GM10266 (cell line): ENCODE results near the gene IL32.

ENCODE experiments used
- DNase-seq: peaks from one replicate; pipeline ENCODE4 v3.0.0; 2012; ENCODE audit errors: extremely low spot score
- TF ChIP-seq, protein P1 (sequence below): IDR thresholded peaks from 2 replicates; pipeline ENCODE4 v1.5.1; 2012; ENCODE audit warnings: mild to moderate bottlenecking, low read depth; ENCODE audit not compliant: control insufficient read depth, insufficient read depth; ENCODE audit errors: missing control alignments

Gene IL32

GRCh38 chr16:3113765-3114479, 48.5 kb downstream of the IL32 start:
- no peak for DNase-seq
- TF ChIP-seq, protein P1, sequence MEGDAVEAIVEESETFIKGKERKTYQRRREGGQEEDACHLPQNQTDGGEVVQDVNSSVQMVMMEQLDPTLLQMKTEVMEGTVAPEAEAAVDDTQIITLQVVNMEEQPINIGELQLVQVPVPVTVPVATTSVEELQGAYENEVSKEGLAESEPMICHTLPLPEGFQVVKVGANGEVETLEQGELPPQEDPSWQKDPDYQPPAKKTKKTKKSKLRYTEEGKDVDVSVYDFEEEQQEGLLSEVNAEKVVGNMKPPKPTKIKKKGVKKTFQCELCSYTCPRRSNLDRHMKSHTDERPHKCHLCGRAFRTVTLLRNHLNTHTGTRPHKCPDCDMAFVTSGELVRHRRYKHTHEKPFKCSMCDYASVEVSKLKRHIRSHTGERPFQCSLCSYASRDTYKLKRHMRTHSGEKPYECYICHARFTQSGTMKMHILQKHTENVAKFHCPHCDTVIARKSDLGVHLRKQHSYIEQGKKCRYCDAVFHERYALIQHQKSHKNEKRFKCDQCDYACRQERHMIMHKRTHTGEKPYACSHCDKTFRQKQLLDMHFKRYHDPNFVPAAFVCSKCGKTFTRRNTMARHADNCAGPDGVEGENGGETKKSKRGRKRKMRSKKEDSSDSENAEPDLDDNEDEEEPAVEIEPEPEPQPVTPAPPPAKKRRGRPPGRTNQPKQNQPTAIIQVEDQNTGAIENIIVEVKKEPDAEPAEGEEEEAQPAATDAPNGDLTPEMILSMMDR, result no peak

GRCh38 chr16:3115003-3115402, 49.6 kb downstream of the IL32 start:
- TF ChIP-seq, protein P1, result no peak
- no peak for DNase-seq

DNA sequence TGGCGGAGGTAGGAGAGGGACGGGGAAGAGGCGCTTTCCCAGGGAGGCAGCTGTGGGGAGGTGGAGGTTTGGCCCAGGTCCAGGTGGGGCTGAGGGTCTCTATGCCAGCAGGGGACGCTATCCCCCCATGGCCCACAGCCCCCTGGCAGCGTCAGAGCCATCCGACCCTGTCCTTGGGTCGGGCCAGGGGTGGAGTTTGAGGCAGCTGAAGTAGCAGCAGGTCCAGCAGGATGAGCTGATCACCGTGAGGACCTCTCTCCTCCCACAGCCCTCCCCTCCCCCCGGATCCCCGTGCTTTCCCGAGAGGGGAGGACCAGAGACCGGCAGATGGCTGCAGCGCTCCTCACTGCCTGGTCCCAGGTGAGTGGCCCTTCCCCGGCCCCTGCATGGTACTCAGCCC, 50.1 kb downstream of the IL32 start:
- TF ChIP-seq, protein P1, result no peak
- DNase-seq, result no peak

DNA sequence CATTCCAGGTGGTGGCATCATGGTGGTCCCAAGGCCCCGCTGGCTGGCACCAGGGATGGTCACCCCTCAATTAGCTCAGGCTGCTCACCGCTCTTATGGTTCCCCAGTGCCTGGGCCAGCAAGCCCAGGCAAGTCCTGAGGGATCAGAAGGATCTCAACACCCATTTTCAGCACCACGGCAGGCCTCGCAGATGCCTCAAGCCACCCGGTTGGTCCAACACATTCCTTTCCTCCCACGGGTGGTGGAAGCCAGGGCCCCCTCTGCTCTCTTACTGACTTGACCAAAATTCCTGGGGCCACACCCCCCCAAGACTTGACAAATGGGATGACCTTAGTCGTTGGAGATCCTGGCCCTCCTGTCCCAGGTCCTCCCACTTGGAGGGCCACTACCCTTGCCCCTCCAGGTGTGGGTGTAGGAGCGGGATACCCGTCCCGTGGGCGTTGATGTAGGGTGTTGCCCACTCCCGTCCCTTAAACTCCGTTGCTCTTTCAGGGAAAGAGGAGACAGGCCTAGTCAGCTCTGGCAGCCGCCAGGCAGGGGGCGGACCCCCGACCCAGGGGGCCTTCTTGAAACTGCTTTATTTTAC, 52.9 kb downstream of the IL32 start:
- no peak for DNase-seq
- TF ChIP-seq, protein P1, result no peak

GRCh38 chr16:3118846-3119245, 53.4 kb downstream of the IL32 start:
- TF ChIP-seq, protein P1, result no peak
- no peak for DNase-seq
